ENCODE measurements around the gene TMEM40. TPM values are rescaled to one million over a fixed set of nuclear protein-coding genes. Genes with fewer than 3 reads are reported as not detected.
A peak's percentile ranks its signal among the peaks of the same experiment; 100 is the strongest.
"Not testable (repeated sequence)": the region's sequence is repeated elsewhere in the genome, so short reads cannot be mapped to it uniquely, and the experiment has no call there.

The TMEM40 gene
- total RNA-seq, 1 experiment from 2014 or later = not detected

DNA sequence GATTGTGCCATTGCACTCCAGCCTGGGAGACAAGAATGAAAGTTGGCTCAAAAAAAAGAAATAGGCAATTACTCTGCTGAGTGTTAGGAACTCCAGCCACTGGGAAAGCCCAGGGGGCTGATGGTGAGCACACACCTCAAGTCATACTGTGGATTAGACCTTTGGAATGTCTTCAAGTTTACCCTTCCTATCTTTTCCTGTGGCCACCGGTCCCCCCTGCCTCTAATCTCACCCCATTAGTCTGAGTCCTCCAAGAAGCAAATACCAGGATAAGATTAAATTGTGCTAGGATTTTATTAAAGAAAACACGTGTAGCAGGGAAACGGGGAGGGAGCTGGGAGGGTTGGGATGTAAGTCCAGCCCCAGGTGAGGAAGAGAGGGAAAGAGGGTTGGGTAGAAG is 31.6 kb downstream of the TMEM40 start:
- in situ Hi-C loops (cut with HindIII; ENCODE audit: low sequenced_read_pairs) = no loop called here
- no peak for DNase-seq (ENCODE audit: low spot score)

DNA sequence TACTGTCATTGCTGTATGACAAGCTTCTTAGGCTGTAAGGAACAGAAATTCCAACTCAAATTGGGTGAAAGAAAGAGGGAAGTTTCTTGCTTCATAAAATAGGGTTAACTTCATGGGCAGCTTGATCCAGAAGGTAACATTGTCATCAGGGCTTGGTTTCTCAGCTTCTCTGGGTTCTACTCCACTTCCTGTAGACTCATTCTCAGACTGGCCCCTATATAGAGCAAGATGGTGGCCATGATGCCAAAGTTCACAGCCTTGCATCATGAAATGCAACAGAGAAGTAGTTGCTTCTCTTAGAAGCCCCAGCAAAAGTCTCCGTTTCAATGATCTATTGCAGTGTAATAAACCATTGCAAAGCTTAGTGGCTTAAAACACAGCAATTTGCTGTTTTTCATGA is 33.6 kb downstream of the TMEM40 start:
- in situ Hi-C loops (cut with HindIII; ENCODE audit: low sequenced_read_pairs) = no loop called here
- no peak for DNase-seq (ENCODE audit: low spot score)

DNA sequence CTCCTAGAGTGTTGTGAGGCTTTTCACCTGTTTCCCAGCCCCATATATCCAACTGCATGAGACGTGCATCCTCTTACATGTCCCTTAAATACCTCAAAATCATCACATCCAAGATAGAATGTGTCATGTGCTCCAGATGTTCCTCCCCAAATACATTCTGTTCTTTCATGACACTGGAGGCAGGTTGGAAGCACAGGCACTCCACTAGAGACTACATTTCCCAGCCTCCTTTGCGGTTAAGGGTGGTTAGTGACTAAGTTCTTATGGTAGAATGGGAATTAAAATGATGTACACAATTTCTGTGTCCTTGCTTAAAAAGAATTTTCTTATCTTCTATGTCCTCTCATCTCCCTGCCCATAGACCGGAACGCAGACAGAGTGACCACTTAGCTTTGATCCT is 34.3 kb downstream of the TMEM40 start:
- in situ Hi-C loops (cut with HindIII; ENCODE audit: low sequenced_read_pairs) = no loop called here
- DNase-seq (ENCODE audit: low spot score) = no peak

DNA sequence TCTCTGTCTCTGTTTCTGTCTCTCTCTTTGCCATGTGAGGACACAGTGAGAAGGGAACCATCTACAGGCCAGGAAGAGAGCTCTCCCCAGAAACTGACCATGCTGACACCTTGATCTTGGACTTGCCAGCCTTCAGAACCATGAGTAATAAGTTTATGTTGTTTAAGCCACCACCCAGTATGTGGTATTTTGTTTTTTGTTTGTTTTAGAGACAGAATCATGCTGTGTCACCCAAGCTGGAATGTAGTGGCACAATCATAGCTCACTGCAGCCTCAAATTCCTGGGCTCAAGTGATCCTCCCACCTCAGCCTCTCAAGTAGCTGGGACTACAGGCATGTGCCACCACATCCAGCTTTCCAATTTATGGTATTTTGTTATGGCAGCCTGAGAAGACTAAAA is 35.7 kb downstream of the TMEM40 start:
- in situ Hi-C loops (cut with HindIII; ENCODE audit: low sequenced_read_pairs); DNase-seq (ENCODE audit: low spot score): not testable (repeated sequence)

DNA sequence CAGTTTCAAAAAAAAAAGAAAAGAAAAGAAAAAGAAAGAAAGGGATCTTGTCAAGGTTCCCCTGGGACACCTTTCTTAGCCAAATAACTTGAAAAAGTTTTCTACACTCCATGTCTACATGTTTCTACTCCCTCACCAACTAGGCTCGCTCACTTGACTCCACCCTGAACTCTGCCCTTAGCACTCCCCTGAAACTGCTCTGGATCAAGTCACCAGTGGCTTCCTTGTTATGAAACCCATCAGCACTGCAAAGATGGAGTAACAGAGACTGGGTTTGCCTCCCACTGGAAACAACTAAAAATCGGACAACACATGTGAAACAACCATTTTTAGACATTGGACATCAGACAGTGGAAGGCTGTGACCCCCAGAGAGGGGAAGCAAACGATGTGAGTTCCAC is 36.8 kb downstream of the TMEM40 start:
- no peak for DNase-seq (ENCODE audit: low spot score)
- in situ Hi-C loops (cut with HindIII; ENCODE audit: low sequenced_read_pairs) = no loop called here

DNA sequence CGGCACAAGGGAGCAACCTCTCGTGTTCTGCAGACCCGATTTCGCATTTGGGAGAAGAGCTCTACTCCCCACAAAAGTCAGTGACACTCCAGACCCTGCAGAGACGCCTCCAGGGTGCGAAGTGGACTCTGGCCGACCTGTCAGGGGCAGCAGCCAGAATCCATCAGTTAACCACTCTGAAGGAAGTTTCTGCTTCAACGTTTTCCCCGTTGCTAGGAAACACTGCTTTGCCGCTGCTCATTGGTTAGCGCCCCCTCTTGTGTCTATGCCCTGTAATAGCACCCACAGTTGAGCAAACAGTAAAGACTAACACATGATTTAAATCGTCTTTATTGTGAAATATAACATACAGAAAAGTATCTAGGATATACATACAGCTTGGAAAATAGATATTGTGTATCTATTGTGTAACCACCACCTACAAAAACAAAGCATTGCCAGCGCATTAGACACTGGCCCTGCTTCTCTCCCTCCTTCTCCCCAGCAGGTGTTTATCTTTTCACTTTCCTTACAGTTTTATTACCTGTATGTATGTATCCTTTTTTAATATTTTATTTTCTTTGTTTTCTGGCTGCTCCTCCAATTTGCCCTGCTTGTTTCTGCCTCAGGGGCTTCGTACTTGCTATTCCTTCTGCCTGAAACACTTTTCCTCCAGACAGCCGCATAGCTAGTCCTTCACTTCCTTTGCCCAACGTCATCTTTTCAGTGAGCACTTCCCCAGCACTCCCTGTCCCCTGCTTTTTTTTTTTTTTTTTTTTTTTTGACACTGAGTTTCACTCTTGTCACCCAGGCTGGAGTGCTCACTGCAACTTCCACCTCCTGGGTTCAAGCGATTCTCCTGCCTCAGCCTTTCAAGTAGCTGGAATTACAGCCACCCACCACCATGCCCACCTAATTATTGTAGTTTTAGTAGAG is 38.8 kb downstream of the TMEM40 start:
- DNase-seq (ENCODE audit: low spot score) = peak; percentile 85
- in situ Hi-C loops (cut with HindIII; ENCODE audit: low sequenced_read_pairs) = no loop called here

DNA sequence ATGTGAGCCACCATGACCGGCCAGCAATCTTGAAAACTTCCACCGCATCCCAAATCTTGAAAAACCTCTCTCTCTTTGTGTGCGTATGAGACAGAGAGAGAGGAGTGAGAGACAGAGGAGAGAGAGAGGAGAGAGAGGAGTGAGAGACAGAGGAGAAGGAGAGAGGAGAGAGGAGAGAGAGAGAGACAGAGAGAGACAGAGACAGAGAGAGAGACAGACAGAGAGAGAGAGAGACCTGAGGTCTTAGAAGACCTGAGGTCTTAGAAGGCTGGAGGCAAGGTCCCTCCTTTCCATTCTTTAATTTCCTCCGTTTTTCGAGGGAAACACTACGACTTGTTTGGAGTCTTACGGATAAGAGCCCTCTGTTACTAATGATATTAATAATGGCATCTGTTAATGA is 39.5 kb downstream of the TMEM40 start:
- DNase-seq (ENCODE audit: low spot score) = no peak
- in situ Hi-C loops (cut with HindIII; ENCODE audit: low sequenced_read_pairs) = no loop called here

DNA sequence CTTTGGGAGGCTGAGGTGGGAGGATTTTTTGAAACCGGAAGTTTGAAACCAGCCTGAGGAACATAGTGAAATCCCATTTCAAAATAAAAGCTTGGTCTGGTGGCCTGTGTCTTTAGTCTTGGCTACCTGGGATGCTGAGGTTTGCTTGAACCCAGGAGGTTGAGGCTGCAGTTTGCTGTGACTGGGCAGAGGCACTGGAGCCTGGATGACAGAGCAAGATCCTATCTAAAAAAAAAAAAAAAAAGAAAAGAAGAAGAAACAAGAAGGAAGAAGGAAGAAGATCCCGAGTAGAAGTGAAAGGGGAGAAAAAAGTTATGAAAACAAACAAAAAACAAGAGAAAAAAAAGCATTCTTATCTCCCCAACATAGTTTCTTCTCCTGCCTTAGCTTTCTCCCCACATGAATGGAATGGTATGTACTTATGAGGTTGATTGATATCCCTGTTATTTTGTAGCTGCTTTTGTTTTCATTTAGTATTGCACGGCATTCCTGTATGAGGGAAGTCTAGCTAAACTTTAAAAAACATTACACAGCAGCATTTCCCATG is 42.4 kb downstream of the TMEM40 start:
- in situ Hi-C loops (cut with HindIII; ENCODE audit: low sequenced_read_pairs) = no loop called here
- no peak for DNase-seq (ENCODE audit: low spot score)

DNA sequence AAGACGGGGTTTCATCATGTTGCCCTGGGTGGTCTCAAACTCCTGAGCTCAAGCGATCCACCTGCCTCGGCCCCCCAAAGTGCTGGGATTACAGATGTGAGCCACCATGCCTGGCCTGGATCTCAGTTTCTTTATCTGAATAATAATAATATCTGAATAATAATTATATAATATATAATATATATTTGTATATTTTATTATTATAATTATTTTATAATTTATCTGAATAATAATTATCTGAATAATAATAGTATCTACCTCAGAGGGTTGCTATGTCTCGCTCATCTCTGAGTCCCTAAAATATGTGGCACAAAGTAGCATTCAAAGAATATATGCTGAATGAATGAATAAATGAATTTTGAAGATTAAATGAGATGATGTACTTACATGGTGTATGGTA is 44.8 kb downstream of the TMEM40 start:
- in situ Hi-C loops (cut with HindIII; ENCODE audit: low sequenced_read_pairs) = no loop called here
- no peak for DNase-seq (ENCODE audit: low spot score)

DNA sequence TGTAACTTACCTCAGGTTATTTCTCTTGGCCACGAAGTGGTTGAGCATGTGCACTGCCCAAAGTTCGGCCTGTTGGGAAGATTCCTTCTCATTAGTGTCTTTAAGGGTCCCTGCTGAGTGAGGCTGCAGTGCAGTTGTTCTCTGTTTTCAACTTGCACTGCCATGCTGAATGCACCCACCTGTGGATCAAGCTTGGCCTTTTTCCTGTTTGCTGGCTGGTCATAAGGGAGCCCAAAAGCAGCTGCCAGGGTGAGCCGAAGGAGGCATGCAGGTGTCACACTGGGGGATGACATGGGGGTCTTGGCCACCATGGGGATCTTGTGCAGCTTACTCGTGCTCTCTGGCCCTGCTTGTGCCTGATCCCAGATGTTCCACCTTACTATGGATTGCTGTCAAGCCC is 49.0 kb downstream of the TMEM40 start:
- in situ Hi-C loops (cut with HindIII; ENCODE audit: low sequenced_read_pairs) = no loop called here
- DNase-seq (ENCODE audit: low spot score) = no peak

DNA sequence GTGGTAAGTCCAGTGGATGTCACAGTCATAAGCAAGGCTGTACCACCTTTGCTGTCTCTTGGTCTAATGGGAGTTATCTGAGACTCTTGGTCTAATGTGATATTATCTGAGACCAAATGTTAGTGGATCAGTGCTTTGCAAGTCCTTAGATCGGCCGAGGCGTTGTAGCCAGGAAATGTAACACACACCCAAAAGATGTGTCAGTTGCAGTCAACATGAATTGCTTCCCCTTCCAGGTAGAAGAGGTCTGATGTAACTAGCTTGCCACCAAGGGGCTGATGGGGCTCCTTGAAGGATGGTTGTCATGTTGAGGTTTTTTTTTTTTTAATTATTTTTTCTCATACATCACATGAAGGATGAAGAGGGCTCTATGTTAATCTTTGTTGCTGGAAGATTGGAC is 49.7 kb downstream of the TMEM40 start:
- in situ Hi-C loops (cut with HindIII; ENCODE audit: low sequenced_read_pairs) = no loop called here
- no peak for DNase-seq (ENCODE audit: low spot score)

DNA sequence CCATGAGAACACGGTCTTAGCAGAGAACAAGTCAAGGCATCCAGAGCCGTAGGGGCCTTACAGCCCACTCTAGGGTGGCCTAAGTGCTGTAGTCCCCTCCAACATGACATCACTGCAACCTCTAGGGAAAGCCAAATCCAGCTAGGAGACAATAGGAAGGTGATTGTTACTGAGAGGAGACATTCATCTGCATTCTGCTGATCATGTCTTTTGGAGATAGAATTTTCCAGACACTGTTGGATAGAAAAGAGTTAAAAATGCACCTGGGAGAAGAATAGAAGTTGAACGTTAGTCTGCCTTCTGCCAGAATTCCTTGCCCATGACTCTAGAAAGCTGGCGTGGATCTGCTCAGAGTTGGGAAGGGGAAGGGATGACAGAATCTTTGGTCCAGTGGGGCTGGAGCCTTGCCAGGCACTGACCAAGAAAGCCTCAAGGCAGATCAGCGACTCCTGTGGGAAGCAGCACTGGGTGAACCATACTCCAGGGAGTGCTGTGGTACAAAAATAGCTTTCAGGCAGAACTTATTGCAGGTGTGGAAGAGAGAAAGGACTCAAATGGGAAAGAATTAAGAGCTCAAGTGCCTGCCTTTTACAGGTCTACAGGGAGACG is 50.4 kb downstream of the TMEM40 start:
- DNase-seq (ENCODE audit: low spot score) = no peak
- in situ Hi-C loops (cut with HindIII; ENCODE audit: low sequenced_read_pairs) = no loop called here

DNA sequence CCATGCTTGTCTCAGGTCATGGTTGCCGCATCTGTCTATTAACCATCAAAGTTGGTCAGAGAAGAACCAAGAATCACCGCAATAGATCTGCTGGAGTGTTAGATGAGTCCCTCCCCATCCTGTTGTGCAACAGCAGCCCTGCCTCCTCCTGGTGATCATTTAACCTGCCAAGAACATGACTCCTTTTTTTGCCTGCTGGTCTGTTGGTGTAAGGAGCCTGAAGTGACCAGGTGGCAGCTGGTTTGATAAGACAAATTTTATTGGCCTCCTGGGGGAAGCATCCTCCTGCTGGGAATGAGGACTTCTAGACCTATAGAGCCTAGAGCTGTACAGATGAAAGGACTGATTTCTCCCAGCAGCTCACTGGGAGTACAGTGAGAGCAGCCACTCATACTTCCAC is 51.6 kb downstream of the TMEM40 start:
- no peak for DNase-seq (ENCODE audit: low spot score)
- in situ Hi-C loops (cut with HindIII; ENCODE audit: low sequenced_read_pairs) = no loop called here

DNA sequence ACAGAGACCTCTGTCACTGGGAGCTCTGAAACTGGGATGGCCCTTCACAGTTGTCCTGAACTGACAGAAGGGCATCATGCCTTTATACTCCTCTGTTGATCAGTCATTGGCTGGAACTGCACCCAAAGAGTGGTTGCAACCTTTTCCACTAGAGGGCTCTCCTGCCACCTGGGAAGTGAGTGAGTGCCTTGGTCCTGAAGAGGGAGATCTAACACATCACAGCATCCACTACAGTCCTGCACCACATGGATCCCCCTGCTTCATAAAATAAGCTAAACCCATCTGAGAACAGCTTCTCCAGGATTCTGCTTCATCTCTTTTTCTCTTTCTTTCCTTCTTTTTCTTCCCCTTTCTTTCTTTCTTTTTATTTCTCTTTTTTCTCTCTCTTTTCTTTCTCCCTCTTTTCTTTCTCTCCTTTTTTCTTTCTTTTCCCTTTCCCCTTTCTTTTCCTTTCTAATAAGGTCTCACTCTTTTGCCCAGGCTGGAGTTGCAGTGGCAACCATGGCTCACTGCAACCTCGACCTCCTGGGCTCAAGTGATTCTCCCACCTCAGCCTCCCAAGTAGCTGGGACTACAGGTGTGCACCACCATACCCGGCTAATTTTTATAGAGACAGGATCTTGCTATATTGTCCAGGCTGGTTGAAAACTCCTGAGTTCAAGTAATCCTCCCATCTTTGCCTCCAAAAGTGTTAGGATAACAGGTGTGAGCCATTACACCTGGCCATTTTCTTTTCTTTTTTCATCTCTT is 52.4 kb downstream of the TMEM40 start:
- in situ Hi-C loops (cut with HindIII; ENCODE audit: low sequenced_read_pairs) = no loop called here
- peak; percentile 51 for DNase-seq (ENCODE audit: low spot score)

DNA sequence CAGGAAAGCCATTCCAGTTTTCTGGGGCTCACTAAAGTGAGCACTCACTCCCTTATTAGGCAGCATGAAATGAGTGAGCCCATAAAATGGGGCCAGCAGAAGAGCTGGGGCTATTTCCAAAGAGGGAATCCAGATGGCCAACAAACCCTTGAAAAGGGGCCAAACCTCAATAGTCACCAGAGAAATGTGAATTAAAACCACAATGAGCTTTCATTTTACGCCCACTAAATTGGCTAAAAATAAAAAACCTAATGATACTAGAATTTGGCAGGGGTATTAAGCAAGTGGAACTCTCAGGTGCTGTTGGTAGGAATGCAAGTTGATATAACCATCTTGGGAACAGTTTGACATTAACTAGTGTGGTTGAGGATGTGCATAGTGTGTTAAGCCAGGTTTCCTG is 53.1 kb downstream of the TMEM40 start:
- in situ Hi-C loops (cut with HindIII; ENCODE audit: low sequenced_read_pairs) = no loop called here
- peak; percentile 12 for DNase-seq (ENCODE audit: low spot score)

DNA sequence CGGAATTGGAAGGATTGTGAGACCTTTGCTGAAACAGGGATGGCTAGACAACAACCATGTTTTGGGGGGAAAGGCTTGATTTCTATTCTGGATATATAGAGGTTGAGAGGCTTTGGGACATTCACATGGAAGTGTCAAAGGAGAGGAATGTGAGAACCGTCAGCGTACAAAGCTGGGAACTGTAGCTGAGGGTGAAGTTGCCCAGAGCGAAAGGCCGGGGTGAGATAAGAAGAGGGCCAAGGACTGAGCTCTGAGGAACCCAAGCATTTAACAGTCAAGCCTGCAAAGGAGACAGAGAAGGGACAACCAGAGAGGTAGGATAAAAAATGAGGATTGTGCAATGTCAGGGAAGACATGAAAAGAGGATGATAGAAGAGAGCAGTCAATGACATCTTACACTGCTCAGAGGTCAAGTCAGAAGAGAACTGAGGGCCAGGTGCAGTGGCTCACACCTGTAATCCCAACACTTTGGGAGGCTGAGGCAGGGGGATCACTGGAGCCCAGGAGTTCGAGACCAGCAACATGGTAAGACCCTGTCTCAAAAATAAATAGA is 53.6 kb downstream of the TMEM40 start:
- in situ Hi-C loops (cut with HindIII; ENCODE audit: low sequenced_read_pairs) = no loop called here
- DNase-seq (ENCODE audit: low spot score) = no peak

DNA sequence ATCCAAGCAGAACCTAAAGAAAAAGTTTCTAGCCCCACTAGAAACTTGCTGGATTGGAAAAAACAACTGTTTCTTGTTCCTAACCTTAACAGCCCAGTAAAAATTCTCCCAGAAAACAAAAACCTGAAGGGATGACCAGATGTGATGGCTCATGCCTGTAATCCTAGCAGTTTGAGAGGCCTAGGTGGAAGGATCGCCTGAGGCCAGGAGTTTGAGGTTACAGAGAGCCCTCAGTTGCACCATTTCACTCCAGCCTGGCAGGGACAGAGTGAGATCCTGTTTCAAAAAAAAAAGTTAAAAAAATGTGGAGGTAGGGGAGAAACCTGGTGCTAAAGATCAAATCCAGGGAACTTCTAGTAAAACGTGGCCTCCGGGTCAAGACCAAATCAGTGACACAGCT is 56.6 kb downstream of the TMEM40 start:
- DNase-seq (ENCODE audit: low spot score) = no peak
- in situ Hi-C loops (cut with HindIII; ENCODE audit: low sequenced_read_pairs) = no loop called here

DNA sequence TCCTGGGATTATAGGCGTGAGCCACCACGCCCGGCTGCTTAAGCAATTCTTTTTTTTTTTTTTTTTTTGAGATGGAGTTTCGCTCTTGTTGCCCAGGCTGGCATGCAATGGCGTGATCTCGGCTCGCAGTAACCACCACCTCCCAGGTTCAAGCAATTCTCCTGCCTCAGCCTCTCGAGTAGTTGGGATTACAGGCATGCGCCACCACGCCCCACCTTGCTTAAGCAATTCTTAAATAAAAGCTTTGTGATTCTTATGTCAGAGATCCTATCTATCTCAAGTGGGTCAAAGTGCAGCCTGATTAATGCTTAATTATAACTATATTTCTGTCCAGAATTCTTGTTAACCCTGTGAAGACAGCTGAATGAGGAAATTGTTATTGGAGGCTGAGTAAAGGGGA is 57.5 kb downstream of the TMEM40 start:
- in situ Hi-C loops (cut with HindIII; ENCODE audit: low sequenced_read_pairs); DNase-seq (ENCODE audit: low spot score): not testable (repeated sequence)

DNA sequence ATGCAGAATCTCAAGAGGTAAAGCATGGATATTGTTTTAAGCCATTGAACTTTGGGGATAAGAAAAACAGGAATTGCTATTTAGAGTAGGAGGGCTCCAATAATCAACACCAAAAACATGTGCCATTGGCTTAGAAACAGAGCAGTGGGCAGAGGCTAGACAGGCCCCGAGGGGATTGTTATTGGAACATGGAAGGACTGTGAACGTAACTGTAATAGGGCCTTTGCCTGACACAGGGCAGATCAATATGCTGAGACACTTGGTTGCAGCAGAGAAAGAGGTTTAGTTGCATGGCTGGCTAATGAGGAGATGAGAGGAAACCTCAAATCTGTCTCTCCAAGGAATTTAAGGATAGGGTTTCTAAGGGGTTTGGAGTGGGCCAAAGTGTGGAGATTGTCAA is 58.3 kb downstream of the TMEM40 start:
- no peak for DNase-seq (ENCODE audit: low spot score)
- in situ Hi-C loops (cut with HindIII; ENCODE audit: low sequenced_read_pairs) = no loop called here

DNA sequence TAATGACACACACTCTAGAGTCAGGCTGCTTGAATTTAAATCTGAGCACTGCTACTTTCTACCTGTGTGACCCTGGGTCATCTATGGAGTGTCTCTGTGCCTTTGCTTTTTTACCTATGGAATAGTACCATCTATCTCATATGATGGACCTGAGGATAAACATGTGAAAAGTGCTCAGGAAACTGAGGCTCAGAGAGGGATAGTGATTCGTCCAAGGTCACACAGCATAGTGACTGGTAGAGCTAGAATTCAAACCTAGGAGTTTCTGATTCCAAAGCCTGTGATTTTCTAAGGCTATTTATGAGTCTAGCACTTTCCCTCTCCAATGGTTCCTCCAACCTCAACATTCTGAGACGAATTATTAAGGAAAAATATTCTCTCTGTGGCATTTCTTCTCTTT is 63.1 kb downstream of the TMEM40 start:
- in situ Hi-C loops (cut with HindIII; ENCODE audit: low sequenced_read_pairs) = no loop called here
- DNase-seq (ENCODE audit: low spot score) = no peak
